IMR-90 (cell line): ENCODE measurements around the gene ADAM23. TPM values are rescaled to one million over a fixed set of nuclear protein-coding genes. Genes with fewer than 3 reads are reported as not detected.

Experiments
- ATAC-seq: fragments of 200-7000 bp; cut with Tn5 transposase; 2 replicates; pipeline ENCODE4 v1.9.1; 2020; ENCODE audit warnings: low read depth, mild to moderate bottlenecking, moderate library complexity
- BruUV-seq: library from RNA; stranded (reverse); fragments of 400-500 nt; replicated peaks from 2 replicates; lab custom pipeline; 2021; lab: Mats Ljungman, UMichigan
- CTCF ChIA-PET: fragments of 300-600 bp; formaldehyde crosslinking; extraction: SDS; loops from one replicate; lab custom pipeline; 2021; ENCODE audit warnings: antibody characterized with exemption; lab: Yijun Ruan, JAX
- POLR2A ChIA-PET: fragments of 300-600 bp; sonication (Branson Sonifier 250); formaldehyde crosslinking; loops from one replicate; lab custom pipeline; 2022; ENCODE audit warnings: antibody characterized with exemption; ENCODE audit not compliant: unreplicated experiment; lab: Charles Lee
- DNase-seq: peaks from one replicate; pipeline ENCODE4 v3.0.0; 2013
- H2AFZ ChIP-seq: replicated peaks from 2 replicates; pipeline ENCODE3; 2013; ENCODE audit warnings: low read length, mild to moderate bottlenecking; ENCODE audit not compliant: poor library complexity
- H2AK5ac ChIP-seq: 2 replicates; pipeline ENCODE4 v1.6.1; 2013; ENCODE audit warnings: low read depth, low read length, inconsistent platforms
- H2AK9ac ChIP-seq: replicated peaks from 2 replicates; pipeline ENCODE3; 2013; ENCODE audit warnings: mild to moderate bottlenecking, low read depth, low read length, moderate library complexity; ENCODE audit not compliant: poor library complexity
- H2BK120ac ChIP-seq: 2 replicates; pipeline ENCODE4 v1.6.1; 2013; ENCODE audit warnings: low read depth, low read length, inconsistent platforms
- H2BK15ac ChIP-seq: 3 replicates; pipeline ENCODE4 v1.6.1; 2013; ENCODE audit warnings: low read depth, low read length, inconsistent platforms
- H2BK20ac ChIP-seq: 2 replicates; pipeline ENCODE4 v1.6.1; 2013; ENCODE audit warnings: low read depth, mild to moderate bottlenecking, inconsistent platforms, low read length, moderate library complexity
- H2BK5ac ChIP-seq: 2 replicates; pipeline ENCODE4 v1.6.1; 2013; ENCODE audit warnings: mild to moderate bottlenecking, low read depth, low read length, inconsistent platforms; ENCODE audit not compliant: poor library complexity, severe bottlenecking
- H3K14ac ChIP-seq: replicated peaks from 2 replicates; pipeline ENCODE4 v1.6.1; 2013; ENCODE audit warnings: low read depth, low read length, inconsistent platforms
- H3K18ac ChIP-seq: 2 replicates; pipeline ENCODE4 v1.6.1; 2013; ENCODE audit warnings: low read depth, low read length, control low read depth
- H3K23ac ChIP-seq: 2 replicates; pipeline ENCODE4 v1.6.1; 2013; ENCODE audit warnings: low read depth, low read length, inconsistent platforms
- H3K27ac ChIP-seq: 2 replicates; pipeline ENCODE4 v1.5.1; 2013; ENCODE audit warnings: mild to moderate bottlenecking, control low read depth, low read length; ENCODE audit not compliant: insufficient read depth
- H3K27me3 ChIP-seq: 2 replicates; pipeline ENCODE4 v1.6.1; 2013; ENCODE audit warnings: low read length; ENCODE audit not compliant: control insufficient read depth, insufficient read depth
- H3K36me3 ChIP-seq: 2 replicates; pipeline ENCODE4 v1.6.1; 2013; ENCODE audit warnings: low read length, mixed read lengths; ENCODE audit not compliant: control insufficient read depth, insufficient read depth
- H3K4ac ChIP-seq: 2 replicates; pipeline ENCODE4 v1.6.1; 2013; ENCODE audit warnings: low read depth, low read length, inconsistent platforms
- H3K4me1 ChIP-seq: 2 replicates; pipeline ENCODE4 v1.6.1; 2013; ENCODE audit warnings: low read length, mixed read lengths; ENCODE audit not compliant: control insufficient read depth, insufficient read depth
- H3K4me2 ChIP-seq: 2 replicates; pipeline ENCODE4 v1.6.1; 2013; ENCODE audit warnings: low read depth, mild to moderate bottlenecking, control low read depth, low read length, moderate library complexity
- H3K4me3 ChIP-seq: 2 replicates; pipeline ENCODE4 v1.5.1; 2013; ENCODE audit warnings: low read depth, mild to moderate bottlenecking, control low read depth, low read length, moderate library complexity; ENCODE audit not compliant: insufficient read depth
- H3K56ac ChIP-seq: 2 replicates; pipeline ENCODE4 v1.6.1; 2013; ENCODE audit warnings: low read length, inconsistent platforms; ENCODE audit not compliant: insufficient read depth; ENCODE audit errors: extremely low read depth
- H3K79me1 ChIP-seq, 2 experiments: 2 replicates each; pipeline ENCODE4 v1.6.1; 2013; ENCODE audit warnings: low read length in 2 of 2, inconsistent platforms in 1 of 2, low read depth in 1 of 2
- H3K9ac ChIP-seq: 2 replicates; pipeline ENCODE4 v1.6.1; 2013; ENCODE audit warnings: low read depth, low read length, control low read depth
- H3K9me1 ChIP-seq: 2 replicates; pipeline ENCODE4 v1.6.1; 2013; ENCODE audit warnings: low read length, inconsistent platforms; ENCODE audit not compliant: insufficient read depth
- H3K9me3 ChIP-seq: 2 replicates; pipeline ENCODE4 v1.6.1; 2013; ENCODE audit warnings: low read length; ENCODE audit not compliant: control insufficient read depth, insufficient read depth
- H4K20me1 ChIP-seq: 2 replicates; pipeline ENCODE4 v1.6.1; 2013; ENCODE audit warnings: low read length, inconsistent platforms; ENCODE audit not compliant: insufficient read depth
- H4K5ac ChIP-seq: 2 replicates; pipeline ENCODE4 v1.6.1; 2013; ENCODE audit warnings: mild to moderate bottlenecking, low read depth, low read length, control low read depth
- H4K8ac ChIP-seq, 2 experiments: 2 replicates each; pipeline ENCODE4 v1.6.1; 2013; ENCODE audit warnings: low read depth in 2 of 2, low read length in 2 of 2, control low read depth in 1 of 2, inconsistent platforms in 1 of 2
- H4K91ac ChIP-seq: 2 replicates; pipeline ENCODE4 v1.6.1; 2013; ENCODE audit warnings: low read depth, low read length, inconsistent platforms; ENCODE audit not compliant: insufficient read depth
- BHLHE40 ChIP-seq: fragments of 150-350 bp; IDR thresholded peaks from 2 replicates; pipeline ENCODE4 v1.6.1; 2016; ENCODE audit warnings: mild to moderate bottlenecking, low read depth, low read length
- CEBPB ChIP-seq: IDR thresholded peaks from 2 replicates; pipeline ENCODE4 v1.6.1; 2012; ENCODE audit warnings: low read depth, low read length, improper control_type of control experiment
- CHD1 ChIP-seq: IDR thresholded peaks from 2 replicates; pipeline ENCODE4 v1.6.1; 2012; ENCODE audit warnings: low read depth, low read length, improper control_type of control experiment
- FOS ChIP-seq: fragments of 150-350 bp; IDR thresholded peaks from 2 replicates; pipeline ENCODE4 v1.6.1; 2016; ENCODE audit warnings: low read depth, low read length
- MAFK ChIP-seq: IDR thresholded peaks from 2 replicates; pipeline ENCODE4 v1.6.1; 2012; ENCODE audit warnings: low read depth, low read length, improper control_type of control experiment
- MAZ ChIP-seq: IDR thresholded peaks from 2 replicates; pipeline ENCODE4 v1.6.1; 2012; ENCODE audit warnings: low read depth, mild to moderate bottlenecking, low read length, improper control_type of control experiment, moderate library complexity, borderline replicate concordance
- MXI1 ChIP-seq: IDR thresholded peaks from 2 replicates; pipeline ENCODE4 v1.6.1; 2012; ENCODE audit warnings: low read depth, mild to moderate bottlenecking, low read length, moderate library complexity, borderline replicate concordance
- NFE2L2 ChIP-seq: fragments of 150-350 bp; IDR thresholded peaks from 2 replicates; pipeline ENCODE4 v1.6.1; 2016; ENCODE audit warnings: low read depth, mild to moderate bottlenecking, low read length
- POLR2A ChIP-seq: IDR thresholded peaks from 2 replicates; pipeline ENCODE4 v1.6.1; 2012; ENCODE audit warnings: mild to moderate bottlenecking, low read depth, low read length
- RAD21 ChIP-seq: IDR thresholded peaks from 2 replicates; pipeline ENCODE4 v1.6.1; 2012; ENCODE audit warnings: low read length, improper control_type of control experiment
- RCOR1 ChIP-seq: IDR thresholded peaks from 2 replicates; pipeline ENCODE4 v1.6.1; 2012; ENCODE audit warnings: mild to moderate bottlenecking, low read length, improper control_type of control experiment; ENCODE audit not compliant: insufficient replicate concordance
- RFX5 ChIP-seq: IDR thresholded peaks from 2 replicates; pipeline ENCODE4 v1.8.0; 2012; ENCODE audit warnings: low read depth, mild to moderate bottlenecking, low read length, moderate library complexity
- SMC3 ChIP-seq: fragments of 150-350 bp; IDR thresholded peaks from 2 replicates; pipeline ENCODE4 v1.6.1; 2016; ENCODE audit warnings: low read depth, mild to moderate bottlenecking, antibody characterized with exemption, low read length, moderate library complexity
- WGBS, 2 experiments: methylation state at CpG; one replicate each; pipeline versions ENCODE4 v1.1.5 to v1.1.7; 2013; ENCODE audit warnings: missing lambda C conversion rate in 2 of 2; ENCODE audit not compliant: insufficient read length in 1 of 2; ENCODE audit errors: extremely low coverage in 2 of 2; 5-methylcytosine and 5-hydroxymethylcytosine counted together
- dilution Hi-C: fragments of 300-500 bp; cut with HindIII; formaldehyde crosslinking; loops from one replicate; pipeline ENCODE4 v1.14.3; 2018; ENCODE audit warnings: low sequenced_read_pairs; ENCODE audit not compliant: unreplicated experiment
- in situ Hi-C: fragments of 300-500 bp; cut with MboI; formaldehyde crosslinking; loops from 3 replicates; pipeline ENCODE4 v1.14.3; 2019; ENCODE audit warnings: low sequenced_read_pairs, inconsistent platforms, mixed read lengths
- intact Hi-C: fragments of 100-400 bp; cut with micrococcal nuclease; formaldehyde crosslinking; loops from 2 replicates; pipeline ENCODE4 v1.10.0; 2022
- polyA plus RNA-seq, 3 experiments: library from polyadenylated mRNA; depleted of rRNA; stranded (reverse); fragments of >200 nt; gene quantifications; 2 replicates each; pipeline ENCODE4 v1.2.3, GENCODE V29; 2012; ENCODE audit warnings: low replicate concordance in 1 of 3
- total RNA-seq: library from RNA; depleted of rRNA; stranded (reverse); fragments of >200 nt; gene quantifications from 2 replicates; pipeline ENCODE4 v1.2.3, GENCODE V29; 2012
- TF ChIP-seq, protein P1 (sequence below): fragments of 150-350 bp; IDR thresholded peaks from 2 replicates; pipeline ENCODE4 v1.6.1; 2016; ENCODE audit warnings: low read depth, mild to moderate bottlenecking, low read length, moderate library complexity, borderline replicate concordance
- TF ChIP-seq, protein P2 (sequence below): conservative IDR thresholded peaks from 2 replicates; pipeline ENCODE4 v1.5.1; 2012; ENCODE audit warnings: mild to moderate bottlenecking, low read depth, low read length, improper control_type of control experiment
- TF ChIP-seq, protein P3 (sequence below): fragments of 150-350 bp; IDR thresholded peaks from 2 replicates; pipeline ENCODE4 v1.6.1; 2017; ENCODE audit warnings: mild to moderate bottlenecking, antibody characterized with exemption, low read length, low read depth

ADAM23 gene
- total and polyA plus RNA-seq, 2 of the 4 experiments (the other 2 are of a cell fraction): 2.9 to 10.3 TPM

DNA sequence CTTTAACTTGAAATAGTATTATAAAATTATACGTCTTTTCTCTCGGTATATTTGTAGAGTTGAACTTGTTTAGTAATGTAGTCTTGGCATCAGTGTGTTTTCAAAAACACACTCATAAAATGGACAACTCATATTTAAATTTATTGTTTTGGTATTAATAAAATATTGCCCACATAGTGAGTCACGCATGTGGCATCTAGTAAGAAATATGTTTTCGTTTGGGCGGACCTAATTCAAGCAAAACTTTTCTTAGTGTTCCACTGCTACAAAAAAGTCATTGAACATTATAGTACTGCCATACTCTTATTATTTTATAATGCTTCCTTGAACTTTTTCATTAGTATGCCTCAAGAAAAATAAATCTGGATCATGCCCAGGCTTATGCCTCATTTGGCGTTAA is 167.9 kb downstream of the ADAM23 start:
- intact Hi-C loops: no loop called here
- CTCF ChIA-PET: interaction anchor here (0.6 kb wide), 1 partner anchor 8 kb away, joined by 3 read pairs; no protein-coding TSS in a partner anchor
- H3K56ac ChIP-seq: no peak overlapping the region
- no peak overlapping the region for H2BK20ac ChIP-seq
- no peaks in the 10 kb centered on the region for H4K20me1 ChIP-seq
- POLR2A ChIA-PET: no interaction called here
- TF ChIP-seq FOS (no peak), MXI1 (no peak), CHD1 (no peak), RFX5 (no peak), BHLHE40 (no peak), RCOR1 (no peak), SMC3 (no peak), RAD21 (no peak), MAZ (no peak), NFE2L2 (no peak), CEBPB (no peak), POLR2A (no peak), MAFK (no peak)
- TF ChIP-seq, protein P1, sequence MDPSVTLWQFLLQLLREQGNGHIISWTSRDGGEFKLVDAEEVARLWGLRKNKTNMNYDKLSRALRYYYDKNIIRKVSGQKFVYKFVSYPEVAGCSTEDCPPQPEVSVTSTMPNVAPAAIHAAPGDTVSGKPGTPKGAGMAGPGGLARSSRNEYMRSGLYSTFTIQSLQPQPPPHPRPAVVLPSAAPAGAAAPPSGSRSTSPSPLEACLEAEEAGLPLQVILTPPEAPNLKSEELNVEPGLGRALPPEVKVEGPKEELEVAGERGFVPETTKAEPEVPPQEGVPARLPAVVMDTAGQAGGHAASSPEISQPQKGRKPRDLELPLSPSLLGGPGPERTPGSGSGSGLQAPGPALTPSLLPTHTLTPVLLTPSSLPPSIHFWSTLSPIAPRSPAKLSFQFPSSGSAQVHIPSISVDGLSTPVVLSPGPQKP: no peak
- TF ChIP-seq, protein P2, sequence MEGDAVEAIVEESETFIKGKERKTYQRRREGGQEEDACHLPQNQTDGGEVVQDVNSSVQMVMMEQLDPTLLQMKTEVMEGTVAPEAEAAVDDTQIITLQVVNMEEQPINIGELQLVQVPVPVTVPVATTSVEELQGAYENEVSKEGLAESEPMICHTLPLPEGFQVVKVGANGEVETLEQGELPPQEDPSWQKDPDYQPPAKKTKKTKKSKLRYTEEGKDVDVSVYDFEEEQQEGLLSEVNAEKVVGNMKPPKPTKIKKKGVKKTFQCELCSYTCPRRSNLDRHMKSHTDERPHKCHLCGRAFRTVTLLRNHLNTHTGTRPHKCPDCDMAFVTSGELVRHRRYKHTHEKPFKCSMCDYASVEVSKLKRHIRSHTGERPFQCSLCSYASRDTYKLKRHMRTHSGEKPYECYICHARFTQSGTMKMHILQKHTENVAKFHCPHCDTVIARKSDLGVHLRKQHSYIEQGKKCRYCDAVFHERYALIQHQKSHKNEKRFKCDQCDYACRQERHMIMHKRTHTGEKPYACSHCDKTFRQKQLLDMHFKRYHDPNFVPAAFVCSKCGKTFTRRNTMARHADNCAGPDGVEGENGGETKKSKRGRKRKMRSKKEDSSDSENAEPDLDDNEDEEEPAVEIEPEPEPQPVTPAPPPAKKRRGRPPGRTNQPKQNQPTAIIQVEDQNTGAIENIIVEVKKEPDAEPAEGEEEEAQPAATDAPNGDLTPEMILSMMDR: no peak
- TF ChIP-seq, protein P3, sequence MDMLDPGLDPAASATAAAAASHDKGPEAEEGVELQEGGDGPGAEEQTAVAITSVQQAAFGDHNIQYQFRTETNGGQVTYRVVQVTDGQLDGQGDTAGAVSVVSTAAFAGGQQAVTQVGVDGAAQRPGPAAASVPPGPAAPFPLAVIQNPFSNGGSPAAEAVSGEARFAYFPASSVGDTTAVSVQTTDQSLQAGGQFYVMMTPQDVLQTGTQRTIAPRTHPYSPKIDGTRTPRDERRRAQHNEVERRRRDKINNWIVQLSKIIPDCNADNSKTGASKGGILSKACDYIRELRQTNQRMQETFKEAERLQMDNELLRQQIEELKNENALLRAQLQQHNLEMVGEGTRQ: no peak
- no peaks in the 10 kb centered on the region; the same call in 1 of the 2 replicates for H3K9me1 ChIP-seq
- H3K4me1 ChIP-seq: peaks cover 4% of the 10 kb centered on the region; the same call in 1 of the 2 replicates
- H3K9ac ChIP-seq: no peak overlapping the region
- DNase-seq (no peak), ATAC-seq (no peak)
- H2AK5ac ChIP-seq: no peak overlapping the region
- WGBS, 2 experiments: 89% methylated on average over 1 of the region's 6 CpGs; no CpG with 5 or more reads in 1 of the 2 experiments
- H3K14ac ChIP-seq: no peak overlapping the region
- no peak overlapping the region for H2BK120ac ChIP-seq
- H3K18ac ChIP-seq: no peak overlapping the region
- no peak overlapping the region for H3K27ac ChIP-seq
- no peaks in the 10 kb centered on the region for H3K27me3 ChIP-seq
- H2AFZ ChIP-seq: no peak overlapping the region
- H3K4ac ChIP-seq: no peak overlapping the region
- H3K4me2 ChIP-seq: no peak overlapping the region
- no peak overlapping the region for H4K8ac ChIP-seq
- no peak overlapping the region for H3K23ac ChIP-seq
- in situ Hi-C loops: no loop called here
- no peak overlapping the region for H4K5ac ChIP-seq
- no TSS peak for BruUV-seq
- H3K79me1 ChIP-seq: no peaks in the 10 kb centered on the region
- no peak overlapping the region for H2BK15ac ChIP-seq
- dilution Hi-C loops: no loop called here
- H3K4me3 ChIP-seq: no peak overlapping the region
- H3K9me3 ChIP-seq: no peaks in the 10 kb centered on the region
- no peak overlapping the region for H2BK5ac ChIP-seq
- H3K36me3 ChIP-seq: no peaks in the 10 kb centered on the region
- H2AK9ac ChIP-seq: no peak overlapping the region
- H4K91ac ChIP-seq: no peak overlapping the region
